GM12891 (cell line): Measurements from ENCODE around the gene TMEM255B.

Source experiments
- DNase-seq: peaks from one replicate; pipeline ENCODE4 v3.0.0; 2011; ENCODE audit warnings: low spot score; ENCODE audit not compliant: insufficient read length
- FAIRE-seq: peaks from 2 replicates; lab custom pipeline; 2011; peaks lifted over from hg19 to GRCh38; lab: Jason Lieb, UNC
- PAX5 ChIP-seq: IDR thresholded peaks from 2 replicates; pipeline ENCODE4 v1.6.1; 2011; ENCODE audit warnings: low read length, moderate library complexity, mild to moderate bottlenecking; ENCODE audit not compliant: insufficient read depth, severe bottlenecking
- POLR2A ChIP-seq: IDR thresholded peaks from 2 replicates; pipeline ENCODE4 v1.6.1; 2011; ENCODE audit warnings: low read depth, low read length, control low read depth
- POLR2AphosphoS5 ChIP-seq: IDR thresholded peaks from 2 replicates; pipeline ENCODE4 v1.6.1; 2011; ENCODE audit warnings: low read depth, low read length, control low read depth
- POU2F2 ChIP-seq: IDR thresholded peaks from 2 replicates; pipeline ENCODE4 v1.6.1; 2011; ENCODE audit warnings: low read depth, mild to moderate bottlenecking, control low read depth, low read length, moderate library complexity
- SPI1 ChIP-seq: IDR thresholded peaks from 2 replicates; pipeline ENCODE4 v1.6.1; 2011; ENCODE audit warnings: low read depth, low read length, control low read depth
- TAF1 ChIP-seq: IDR thresholded peaks from 2 replicates; pipeline ENCODE4 v1.6.1; 2011; ENCODE audit warnings: low read depth, low read length, control low read depth

The TMEM255B gene

GRCh38 chr13:113852536-113853517 lies 93.8 kb downstream of the TMEM255B start:
- TF ChIP-seq PAX5 (no peak), POU2F2 (no peak), SPI1 (no peak), POLR2AphosphoS5 (no peak), TAF1 (no peak), POLR2A (no peak)
- DNase-seq (no peak), FAIRE-seq (no peak)

GRCh38 chr13:113853518-113854237 lies 94.7 kb downstream of the TMEM255B start:
- FAIRE-seq (no peak), DNase-seq (no peak)

GRCh38 chr13:113854238-113855011 lies 95.4 kb downstream of the TMEM255B start:
- no peak for TF ChIP-seq SPI1
- no peak for TF ChIP-seq PAX5
- no peak for TF ChIP-seq POU2F2
- TF ChIP-seq TAF1 = no peak
- no peak for TF ChIP-seq POLR2A
- no peak for TF ChIP-seq POLR2AphosphoS5
- no peak for FAIRE-seq
- DNase-seq = no peak

More at GRCh38 chr13:113853518-113854237, 94.7 kb downstream of the TMEM255B start:
- TF ChIP-seq POLR2A = no peak
- TF ChIP-seq POU2F2 = no peak
- no peak for TF ChIP-seq PAX5
- TF ChIP-seq TAF1 = no peak
- TF ChIP-seq POLR2AphosphoS5 = no peak
- no peak for TF ChIP-seq SPI1

- FAIRE-seq = no peak
- no peak for DNase-seq
- TF ChIP-seq TAF1 (no peak), PAX5 (no peak), POLR2A (no peak), SPI1 (0 out of 2 replicates have a peak, but pooled peaks have one; percentile 11), POLR2AphosphoS5 (no peak), POU2F2 (no peak)
Measured at GRCh38 chr13:113855012-113855921, 96.2 kb downstream of the TMEM255B start.

- no peak for FAIRE-seq
- DNase-seq = no peak
- TF ChIP-seq PAX5 (no peak), POLR2A (no peak)
Measured at GRCh38 chr13:113855931-113856715, 97.1 kb downstream of the TMEM255B start.

- TF ChIP-seq PAX5 (no peak), SPI1 (no peak), POU2F2 (no peak), POLR2AphosphoS5 (no peak), POLR2A (no peak), TAF1 (no peak)
- no peak for FAIRE-seq
- no peak for DNase-seq
Measured at GRCh38 chr13:113856716-113857065, 97.7 kb downstream of the TMEM255B start.

- no peak for FAIRE-seq
- TF ChIP-seq POU2F2 = no peak
- TF ChIP-seq TAF1 = no peak
- TF ChIP-seq PAX5 = no peak
- TF ChIP-seq SPI1 = no peak
- TF ChIP-seq POLR2A = no peak
- no peak for TF ChIP-seq POLR2AphosphoS5
Measured at GRCh38 chr13:113857531-113858195, 98.6 kb downstream of the TMEM255B start.

GRCh38 chr13:113859311-113860050 lies 100.5 kb downstream of the TMEM255B start:
- FAIRE-seq (no peak), DNase-seq (no peak)
- TF ChIP-seq PAX5 (no peak), POLR2A (no peak), POLR2AphosphoS5 (no peak), SPI1 (no peak), POU2F2 (no peak), TAF1 (no peak)

More at GRCh38 chr13:113857531-113858195, 98.6 kb downstream of the TMEM255B start:
- no peak for DNase-seq
